Left lung (tissue), 10 donors: ENCODE measurements around the gene DNAH9. TPM values are rescaled to one million over a fixed set of nuclear protein-coding genes. Genes with fewer than 3 reads are reported as not detected.
"Not testable (repeated sequence)": the region's sequence is repeated elsewhere in the genome, so short reads cannot be mapped to it uniquely, and the experiment has no call there.

Source experiments
- ATAC-seq: fragments of 200-7000 bp; cut with Tn5 transposase; one replicate; pipeline ENCODE4 v1.9.1; 2020; ENCODE audit warnings: moderate library complexity
- DNase-seq, 4 donors: peaks; one replicate each; pipeline ENCODE4 v3.0.0-alpha.2; 2013 to 2020
- H3K27ac ChIP-seq, 2 donors: fragments of 200-600 bp; sonication (generic) in 1 of 2; one replicate each; pipeline versions ENCODE4 v1.5.0 to v1.8.0; 2020 to 2021
- H3K27me3 ChIP-seq, 2 donors: fragments of 200-600 bp; sonication (generic) in 1 of 2; one replicate each; pipeline versions ENCODE4 v1.5.0 to v1.8.0; 2020 to 2021
- H3K36me3 ChIP-seq, 2 donors: fragments of 200-600 bp; sonication (generic) in 1 of 2; one replicate each; pipeline versions ENCODE4 v1.5.0 to v1.8.0; 2020 to 2021
- H3K4me1 ChIP-seq, 2 donors: fragments of 200-600 bp; one replicate each; pipeline ENCODE4 v1.8.0; 2021
- H3K4me3 ChIP-seq, 2 donors: fragments of 200-600 bp; sonication (generic) in 1 of 2; one replicate each; pipeline versions ENCODE4 v1.5.0 to v1.8.0; 2020 to 2021; ENCODE audit warnings: mild to moderate bottlenecking in 1 of 2
- H3K9me3 ChIP-seq, 2 donors: fragments of 200-600 bp; sonication (generic) in 1 of 2; one replicate each; pipeline versions ENCODE4 v1.5.0 to v1.8.0; 2020 to 2021
- CTCF ChIP-seq, 2 donors: fragments of 200-600 bp; sonication (generic) in 1 of 2; IDR thresholded peaks; one replicate each; pipeline versions ENCODE4 v1.5.0 to v1.8.0; 2021; ENCODE audit warnings: antibody characterized with exemption in 2 of 2
- intact Hi-C, 2 donors: fragments of 100-400 bp; cut with DNase I; formaldehyde crosslinking; loops; one replicate each; pipeline versions ENCODE4 v1.11.2 to v1.14.2; 2022
- polyA plus RNA-seq, 6 donors: library from polyadenylated mRNA; unstranded; fragments of 120-200 nt; gene quantifications; one replicate each; pipeline ENCODE4 v1.2.1, GENCODE V29; 2013; ENCODE audit not compliant: insufficient read length in 6 of 6
- total RNA-seq, 2 donors: library from RNA; stranded (reverse); fragmentation: NEBNext Ultra II Directional; extraction: Animal tissue kit (Norgen Biotek cat#: 25700); gene quantifications; one replicate each; pipeline ENCODE4 v1.2.1, GENCODE V29; 2021
- donor health status: DM: no; HTN: yes; CAD: no.
- donor health status: DM: no; HTN: no; CAD: no.

Gene DNAH9
- total and polyA plus RNA-seq, 8 donors, result 0.38 to 12.0 (median 7.5) TPM

GRCh38 chr17:11928436-11928835, 330.2 kb downstream of the DNAH9 start:
- no peaks in the 10 kb centered on the region for H3K36me3 ChIP-seq
- H3K27ac ChIP-seq, result no peak overlapping the region
- H3K4me3 ChIP-seq, result no peak overlapping the region
- no peaks in the 10 kb centered on the region for H3K9me3 ChIP-seq
- intact Hi-C loops, result loop anchor here in 1 of 2 donors (10.0 kb wide), 1 partner anchor 54 kb away; no protein-coding TSS in a partner anchor
- DNase-seq (no peak), ATAC-seq (no peak)
- no peaks in the 10 kb centered on the region for H3K4me1 ChIP-seq
- TF ChIP-seq CTCF (IDR thresholded peaks at IDR 0.05), result no peak
- H3K27me3 ChIP-seq, result no peaks in the 10 kb centered on the region

GRCh38 chr17:11932337-11932898, 334.1 kb downstream of the DNAH9 start:
- Histone ChIP-seq H3K4me3 (no peak overlapping the region), H3K4me1 (no peaks in the 10 kb centered on the region), H3K36me3 (no peaks in the 10 kb centered on the region), H3K27ac (no peak overlapping the region), H3K9me3 (no peaks in the 10 kb centered on the region), H3K27me3 (no peaks in the 10 kb centered on the region)
- DNase-seq (no peak), ATAC-seq (no peak)
- intact Hi-C loops, result no loop called here
- no peak for TF ChIP-seq CTCF (IDR thresholded peaks at IDR 0.05)

- Histone ChIP-seq H3K4me1 (no peaks in the 10 kb centered on the region), H3K9me3 (no peaks in the 10 kb centered on the region), H3K4me3 (no peak overlapping the region), H3K27me3 (no peaks in the 10 kb centered on the region), H3K27ac (no peak overlapping the region), H3K36me3 (no peaks in the 10 kb centered on the region)
- peak; percentile 56 to 92 for TF ChIP-seq CTCF (IDR thresholded peaks at IDR 0.05)
- DNase-seq (peak in 3 of 4 donors; percentile 34 to 55 (median 35)), ATAC-seq (peak; percentile 78)
- intact Hi-C loops, result loop anchor here in 1 of 2 donors (5.0 kb wide), 1 partner anchor 1059 kb away; no protein-coding TSS in a partner anchor
These were observed 337.6 kb downstream of the DNAH9 start for GRCh38 chr17:11935734-11936406.

- Histone ChIP-seq H3K27me3 (no peaks in the 10 kb centered on the region), H3K9me3 (no peaks in the 10 kb centered on the region), H3K36me3 (no peaks in the 10 kb centered on the region), H3K4me1 (no peaks in the 10 kb centered on the region), H3K4me3 (no peak overlapping the region), H3K27ac (no peak overlapping the region)
- intact Hi-C loops, result no loop called here
- DNase-seq, result no peak
- TF ChIP-seq CTCF (IDR thresholded peaks at IDR 0.05), result no peak
- no peak for ATAC-seq
These were observed 342.6 kb downstream of the DNAH9 start for GRCh38 chr17:11940904-11941303.

GRCh38 chr17:11943086-11943485, 344.8 kb downstream of the DNAH9 start:
- H3K4me3 ChIP-seq, H3K36me3 ChIP-seq, H3K4me1 ChIP-seq, DNase-seq, intact Hi-C loops, ATAC-seq, H3K27ac ChIP-seq, H3K27me3 ChIP-seq, H3K9me3 ChIP-seq: not testable (repeated sequence)
